Activated naive CD8-positive, alpha-beta T cell treated with anti-CD3 and anti-CD28 coated beads for 36 hours (primary cell): ENCODE data around the gene ABCC3. TPM values are rescaled to one million over a fixed set of nuclear protein-coding genes. Genes with fewer than 3 reads are reported as not detected.

Experiments used
- DNase-seq: peaks from one replicate; pipeline ENCODE4 v3.0.0; 2021
- H3K27ac Mint-ChIP-seq: one replicate; pipeline ENCODE4 v1.8.0; 2022; ENCODE audit warnings: mild to moderate bottlenecking, moderate library complexity, mixed read lengths
- H3K27me3 Mint-ChIP-seq: one replicate; pipeline ENCODE4 v1.8.0; 2022; ENCODE audit warnings: mild to moderate bottlenecking, mixed read lengths
- H3K36me3 Mint-ChIP-seq: one replicate; pipeline ENCODE4 v1.8.0; 2021; ENCODE audit warnings: mild to moderate bottlenecking, mixed read lengths
- H3K4me1 Mint-ChIP-seq: one replicate; pipeline ENCODE4 v1.8.0; 2021; ENCODE audit warnings: mixed read lengths
- H3K4me3 Mint-ChIP-seq: one replicate; pipeline ENCODE4 v1.8.0; 2022; ENCODE audit warnings: mild to moderate bottlenecking, moderate library complexity, mixed read lengths
- H3K9me3 Mint-ChIP-seq: one replicate; pipeline ENCODE4 v1.8.0; 2022; ENCODE audit warnings: mixed read lengths
- total RNA-seq, 2 experiments: library from RNA; stranded (reverse); gene quantifications; one replicate each; pipeline ENCODE4 v1.2.3, GENCODE V29; 2021

The ABCC3 gene
- total RNA-seq, 2 experiments from 2014 or later = not detected

- DNase-seq = no peak
- H3K4me1 Mint-ChIP-seq = peaks cover 4% of the 10 kb centered on the region
- H3K4me3 Mint-ChIP-seq = no peak overlapping the region
- H3K27me3 Mint-ChIP-seq = peaks cover 14% of the 10 kb centered on the region
- no peaks in the 10 kb centered on the region for H3K36me3 Mint-ChIP-seq
- H3K27ac Mint-ChIP-seq = no peak overlapping the region
- no peaks in the 10 kb centered on the region for H3K9me3 Mint-ChIP-seq
Observed at GRCh38 chr17:50685334-50685665, 50.6 kb downstream of the ABCC3 start.

- Mint-ChIP-seq H3K36me3 (no peaks in the 10 kb centered on the region), H3K4me1 (peaks cover 4% of the 10 kb centered on the region), H3K27ac (no peak overlapping the region), H3K27me3 (peaks cover 11% of the 10 kb centered on the region), H3K9me3 (no peaks in the 10 kb centered on the region), H3K4me3 (no peak overlapping the region)
- DNase-seq = no peak
Observed at GRCh38 chr17:50685691-50686493, 51.2 kb downstream of the ABCC3 start.

GRCh38 chr17:50686494-50687199, 52.0 kb downstream of the ABCC3 start:
- Mint-ChIP-seq H3K4me3 (no peak overlapping the region), H3K27ac (no peak overlapping the region), H3K36me3 (no peaks in the 10 kb centered on the region), H3K4me1 (no peaks in the 10 kb centered on the region), H3K27me3 (peaks cover 4% of the 10 kb centered on the region), H3K9me3 (no peaks in the 10 kb centered on the region)
- DNase-seq = no peak

- H3K9me3 Mint-ChIP-seq = no peaks in the 10 kb centered on the region
- H3K27ac Mint-ChIP-seq = no peak overlapping the region
Observed at GRCh38 chr17:50687200-50688066, 52.8 kb downstream of the ABCC3 start.

GRCh38 chr17:50688245-50688644, 53.6 kb downstream of the ABCC3 start:
- no peaks in the 10 kb centered on the region for H3K36me3 Mint-ChIP-seq
- DNase-seq = no peak
- no peaks in the 10 kb centered on the region for H3K4me1 Mint-ChIP-seq
- H3K9me3 Mint-ChIP-seq = no peaks in the 10 kb centered on the region
- H3K4me3 Mint-ChIP-seq = no peak overlapping the region
- no peak overlapping the region for H3K27ac Mint-ChIP-seq
- H3K27me3 Mint-ChIP-seq = peaks cover 3% of the 10 kb centered on the region

More at GRCh38 chr17:50687200-50688066, 52.8 kb downstream of the ABCC3 start:
- no peaks in the 10 kb centered on the region for H3K4me1 Mint-ChIP-seq
- no peaks in the 10 kb centered on the region for H3K36me3 Mint-ChIP-seq
- no peak overlapping the region for H3K4me3 Mint-ChIP-seq
- no peak for DNase-seq
- peaks cover 3% of the 10 kb centered on the region for H3K27me3 Mint-ChIP-seq

- H3K27ac Mint-ChIP-seq = no peak overlapping the region
- DNase-seq = no peak
- no peaks in the 10 kb centered on the region for H3K4me1 Mint-ChIP-seq
- no peak overlapping the region for H3K4me3 Mint-ChIP-seq
- peaks cover under 1% of the 10 kb centered on the region for H3K36me3 Mint-ChIP-seq
- no peaks in the 10 kb centered on the region for H3K9me3 Mint-ChIP-seq
- peaks cover 2% of the 10 kb centered on the region for H3K27me3 Mint-ChIP-seq
Observed at GRCh38 chr17:50689251-50689650, 54.6 kb downstream of the ABCC3 start.

- peaks cover 3% of the 10 kb centered on the region for H3K36me3 Mint-ChIP-seq
- no peaks in the 10 kb centered on the region for H3K9me3 Mint-ChIP-seq
- H3K27ac Mint-ChIP-seq = no peak overlapping the region
- H3K4me3 Mint-ChIP-seq = no peak overlapping the region
- DNase-seq = no peak
- no peaks in the 10 kb centered on the region for H3K27me3 Mint-ChIP-seq
- peaks cover 2% of the 10 kb centered on the region for H3K4me1 Mint-ChIP-seq
Observed at GRCh38 chr17:50689956-50690886, 55.5 kb downstream of the ABCC3 start.

GRCh38 chr17:50690887-50691549, 56.3 kb downstream of the ABCC3 start:
- H3K9me3 Mint-ChIP-seq = no peaks in the 10 kb centered on the region
- H3K36me3 Mint-ChIP-seq = peaks cover 11% of the 10 kb centered on the region
- H3K4me3 Mint-ChIP-seq = no peak overlapping the region
- H3K27me3 Mint-ChIP-seq = no peaks in the 10 kb centered on the region
- H3K4me1 Mint-ChIP-seq = peaks cover 6% of the 10 kb centered on the region
- H3K27ac Mint-ChIP-seq = no peak overlapping the region
- DNase-seq = no peak

GRCh38 chr17:50691550-50692447, 57.1 kb downstream of the ABCC3 start:
- Mint-ChIP-seq H3K4me1 (peaks cover 10% of the 10 kb centered on the region), H3K9me3 (no peaks in the 10 kb centered on the region), H3K4me3 (no peak overlapping the region), H3K36me3 (peaks cover 14% of the 10 kb centered on the region), H3K27ac (no peak overlapping the region), H3K27me3 (no peaks in the 10 kb centered on the region)
- DNase-seq = no peak

GRCh38 chr17:50692448-50693035, 57.9 kb downstream of the ABCC3 start:
- Mint-ChIP-seq H3K27me3 (no peaks in the 10 kb centered on the region), H3K27ac (no peak overlapping the region), H3K4me3 (no peak overlapping the region), H3K9me3 (no peaks in the 10 kb centered on the region), H3K4me1 (peaks cover 11% of the 10 kb centered on the region), H3K36me3 (peaks cover 19% of the 10 kb centered on the region)
- no peak for DNase-seq

- Mint-ChIP-seq H3K27ac (no peak overlapping the region), H3K4me1 (peaks cover 15% of the 10 kb centered on the region), H3K4me3 (no peak overlapping the region), H3K9me3 (no peaks in the 10 kb centered on the region), H3K36me3 (peaks cover 19% of the 10 kb centered on the region), H3K27me3 (no peaks in the 10 kb centered on the region)
- DNase-seq = no peak
Observed at GRCh38 chr17:50693036-50693682, 58.5 kb downstream of the ABCC3 start.

- Mint-ChIP-seq H3K27ac (peak overlapping the region; percentile 35), H3K4me1 (peaks cover 21% of the 10 kb centered on the region), H3K27me3 (no peaks in the 10 kb centered on the region), H3K9me3 (no peaks in the 10 kb centered on the region), H3K4me3 (no peak overlapping the region), H3K36me3 (peaks cover 27% of the 10 kb centered on the region)
- DNase-seq = no peak
Observed at GRCh38 chr17:50696365-50696879, 61.7 kb downstream of the ABCC3 start.
